ENCODE measurements around the gene C14orf119.

- TF ChIP-seq TAF1 (IDR thresholded peaks at IDR 0.05; ENCODE audit: borderline replicate concordance, low read depth, low read length) (no peak), POLR2AphosphoS5 (IDR thresholded peaks at IDR 0.05; ENCODE audit: low read depth, low read length) (no peak)
Observed at GRCh38 chr14:23125011-23125410, 29.7 kb downstream of the C14orf119 start.
